ENCODE measurements around the gene GAGE12G. TPM values are rescaled to one million over a fixed set of nuclear protein-coding genes. Genes with fewer than 3 reads are reported as not detected.
"Not testable (repeated sequence)": the region's sequence is repeated elsewhere in the genome, so short reads cannot be mapped to it uniquely, and the experiment has no call there.

The GAGE12G gene
- total and polyA plus RNA-seq, 2 of the 8 experiments (the other 6 are each of a cell fraction or from before 2014, with no cell fraction given), result not detected

- H3K36me3 ChIP-seq (ENCODE audit: control insufficient read depth in 2 of 4, insufficient read depth in 4 of 4, low read length in 3 of 4), result not testable (repeated sequence)
- no CpG with 5 or more reads among the region's 16 CpGs for WGBS, 2 experiments (ENCODE audit: extremely low coverage in 1 of 2, insufficient coverage in 1 of 2, insufficient read length in 1 of 2, insufficient replicate concordance in 2 of 2, low coverage in 1 of 2, low lambda C conversion rate in 2 of 2, missing lambda C conversion rate in 1 of 2)
These were observed 38.3 kb upstream of the GAGE12G start, which contains the start of gene GAGE12C for GRCh38 chrX:49531877-49532276. Gene GAGE12C (plus strand): TSS chrX:49532177. CDS start chrX:49533332, 1,155 bp downstream.

GRCh38 chrX:49541433-49541832 is 28.8 kb upstream of the GAGE12G start, which contains the start of gene GAGE12D:
Gene GAGE12D (plus strand): TSS chrX:49541733. CDS start chrX:49542888, 1,155 bp downstream.
- H3K4me3 ChIP-seq (ENCODE audit: extremely low read depth in 1 of 4, insufficient read depth in 2 of 4, low read depth in 3 of 4, low read length in 4 of 4); H3K18ac ChIP-seq (ENCODE audit: extremely low read depth, low read length); H3K79me2 ChIP-seq (ENCODE audit: control insufficient read depth in 1 of 2, insufficient read depth in 2 of 2, low read length in 2 of 2); H3K27me3 ChIP-seq (replicated peaks in 1 of 4; ENCODE audit: control insufficient read depth in 3 of 4, extremely low read depth in 1 of 4, insufficient read depth in 3 of 4, low read length in 3 of 4); H2BK15ac ChIP-seq (ENCODE audit: low read length); H2BK12ac ChIP-seq (ENCODE audit: low read depth, low read length); H3K23me2 ChIP-seq (ENCODE audit: low read depth, low read length); H3K36me3 ChIP-seq (ENCODE audit: control insufficient read depth in 2 of 4, insufficient read depth in 4 of 4, low read length in 3 of 4); CTCF ChIA-PET (ENCODE audit: partially characterized antibody); H3K4ac ChIP-seq (replicated peaks; ENCODE audit: insufficient read length, low read depth, low read length); H4K20me1 ChIP-seq (replicated peaks in 1 of 2; ENCODE audit: control insufficient read depth in 1 of 2, insufficient read depth in 2 of 2, low read length in 2 of 2); H2BK20ac ChIP-seq (ENCODE audit: low read length); POLR2A ChIA-PET (ENCODE audit: partially characterized antibody); FAIRE-seq; H2AK5ac ChIP-seq (ENCODE audit: low read depth, low read length); H3K14ac ChIP-seq (ENCODE audit: insufficient read length); H3K56ac ChIP-seq (replicated peaks; ENCODE audit: insufficient read length, low read depth, low read length); H4K91ac ChIP-seq (replicated peaks; ENCODE audit: insufficient read length, low read length); H3K9ac ChIP-seq (replicated peaks in 1 of 4; ENCODE audit: extremely low read depth in 1 of 4, low read depth in 3 of 4, low read length in 3 of 4); H2BK5ac ChIP-seq (ENCODE audit: low read depth, low read length); H3K9me3 ChIP-seq (ENCODE audit: insufficient read depth in 2 of 2, low read depth in 1 of 2, low read length in 1 of 2); H2AFZ ChIP-seq (ENCODE audit: low read length); H3K4me2 ChIP-seq (ENCODE audit: insufficient read depth in 1 of 2, low read depth in 2 of 2, low read length in 2 of 2); H4K8ac ChIP-seq (ENCODE audit: extremely low read depth, insufficient read depth, low read length); H2BK120ac ChIP-seq (replicated peaks; ENCODE audit: low read depth, low read length); H3K27ac ChIP-seq (ENCODE audit: low read depth, low read length); DNase-seq (ENCODE audit: low read depth in 1 of 2, low spot score in 2 of 2); H3K4me1 ChIP-seq (replicated peaks in 1 of 4; ENCODE audit: control insufficient read depth in 3 of 4, insufficient read depth in 4 of 4, low read length in 3 of 4); H3K79me1 ChIP-seq (ENCODE audit: low read depth, low read length); H4K5ac ChIP-seq (ENCODE audit: insufficient read length, low read depth, low read length); H3K23ac ChIP-seq (ENCODE audit: insufficient read length): not testable (repeated sequence)
- WGBS, 2 experiments (ENCODE audit: extremely low coverage in 1 of 2, insufficient coverage in 1 of 2, insufficient read length in 1 of 2, insufficient replicate concordance in 2 of 2, low coverage in 1 of 2, low lambda C conversion rate in 2 of 2, missing lambda C conversion rate in 1 of 2), result no CpG with 5 or more reads among the region's 16 CpGs

More at GRCh38 chrX:49531877-49532276, 38.3 kb upstream of the GAGE12G start, which contains the start of gene GAGE12C:
- H3K56ac ChIP-seq (replicated peaks; ENCODE audit: insufficient read length, low read depth, low read length); H3K4me3 ChIP-seq (ENCODE audit: extremely low read depth in 1 of 4, insufficient read depth in 2 of 4, low read depth in 3 of 4, low read length in 4 of 4); H3K9ac ChIP-seq (replicated peaks in 1 of 4; ENCODE audit: extremely low read depth in 1 of 4, low read depth in 3 of 4, low read length in 3 of 4); H3K27ac ChIP-seq (ENCODE audit: low read depth, low read length); H4K5ac ChIP-seq (ENCODE audit: insufficient read length, low read depth, low read length); DNase-seq (ENCODE audit: low read depth in 1 of 2, low spot score in 2 of 2); H3K4me1 ChIP-seq (replicated peaks in 1 of 4; ENCODE audit: control insufficient read depth in 3 of 4, insufficient read depth in 4 of 4, low read length in 3 of 4); FAIRE-seq; POLR2A ChIA-PET (ENCODE audit: partially characterized antibody); H3K23me2 ChIP-seq (ENCODE audit: low read depth, low read length); H4K8ac ChIP-seq (ENCODE audit: extremely low read depth, insufficient read depth, low read length); H3K18ac ChIP-seq (ENCODE audit: extremely low read depth, low read length); H4K91ac ChIP-seq (replicated peaks; ENCODE audit: insufficient read length, low read length); H3K79me2 ChIP-seq (ENCODE audit: control insufficient read depth in 1 of 2, insufficient read depth in 2 of 2, low read length in 2 of 2); H3K9me3 ChIP-seq (ENCODE audit: insufficient read depth in 2 of 2, low read depth in 1 of 2, low read length in 1 of 2); H2BK5ac ChIP-seq (ENCODE audit: low read depth, low read length); H2AK5ac ChIP-seq (ENCODE audit: low read depth, low read length); H2AFZ ChIP-seq (ENCODE audit: low read length); H3K14ac ChIP-seq (ENCODE audit: insufficient read length); H3K4me2 ChIP-seq (ENCODE audit: insufficient read depth in 1 of 2, low read depth in 2 of 2, low read length in 2 of 2); H2BK120ac ChIP-seq (replicated peaks; ENCODE audit: low read depth, low read length); H2BK12ac ChIP-seq (ENCODE audit: low read depth, low read length); H4K20me1 ChIP-seq (replicated peaks in 1 of 2; ENCODE audit: control insufficient read depth in 1 of 2, insufficient read depth in 2 of 2, low read length in 2 of 2); CTCF ChIA-PET (ENCODE audit: partially characterized antibody); H3K23ac ChIP-seq (ENCODE audit: insufficient read length); H3K4ac ChIP-seq (replicated peaks; ENCODE audit: insufficient read length, low read depth, low read length); H2BK20ac ChIP-seq (ENCODE audit: low read length); H3K79me1 ChIP-seq (ENCODE audit: low read depth, low read length); H2BK15ac ChIP-seq (ENCODE audit: low read length); H3K27me3 ChIP-seq (replicated peaks in 1 of 4; ENCODE audit: control insufficient read depth in 3 of 4, extremely low read depth in 1 of 4, insufficient read depth in 3 of 4, low read length in 3 of 4): not testable (repeated sequence)

Data from H1 (cell line).